NCI-H1694 (cell line): ENCODE results near the gene NDUFAF8.
A peak's percentile ranks its signal among the peaks of the same experiment; 100 is the strongest.
"Not testable (repeated sequence)": the region's sequence is repeated elsewhere in the genome, so short reads cannot be mapped to it uniquely, and the experiment has no call there.

Experiments used
- DNase-seq: peaks from one replicate; lab custom pipeline; 2025; lab: John Stamatoyannopoulos, UW

NDUFAF8 gene

DNA sequence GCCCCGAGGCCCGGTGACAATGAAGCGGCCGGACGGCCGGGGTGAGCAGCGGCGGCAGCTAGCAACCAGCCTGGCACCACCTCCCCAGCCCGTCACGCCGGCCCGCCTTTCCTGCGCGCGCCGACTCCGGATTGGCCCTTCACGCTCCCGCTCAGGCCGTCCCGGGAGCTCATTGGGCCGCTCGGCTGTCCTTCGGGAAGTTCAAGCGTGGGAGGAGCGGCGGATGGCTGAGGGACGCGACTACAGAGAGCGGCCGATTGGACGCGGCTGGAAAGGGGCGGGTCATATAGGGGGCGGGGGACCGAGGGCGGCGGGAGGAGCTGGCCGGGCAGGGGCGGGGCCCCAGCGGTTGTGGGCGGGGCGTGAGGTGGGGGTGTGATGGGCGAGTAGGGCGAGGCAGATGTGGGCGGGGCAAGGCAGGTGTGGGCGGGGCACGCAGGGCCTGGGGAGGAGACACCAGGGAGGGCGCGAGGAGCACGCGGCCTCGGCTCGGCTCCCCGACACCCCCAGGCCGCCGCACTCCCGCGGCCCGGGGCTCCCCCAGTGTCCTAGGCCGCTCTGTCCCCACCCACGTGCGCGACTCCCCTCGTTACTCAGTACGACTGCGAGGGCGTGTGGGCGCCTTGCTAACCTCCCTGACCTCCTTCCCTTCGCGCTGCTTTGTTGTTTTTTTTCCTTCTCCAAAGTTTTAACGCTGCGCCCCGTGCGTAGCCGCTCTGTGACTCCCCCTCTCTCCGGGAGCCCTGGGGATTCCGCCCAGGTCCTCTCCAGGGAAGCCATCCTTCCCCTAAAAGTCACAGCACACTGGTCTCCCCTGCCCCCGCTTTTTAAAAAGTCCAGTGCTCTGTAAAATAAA, 16.0 kb upstream of the NDUFAF8 start, which contains the start of gene CEP131:
TSS of gene CEP131 (minus strand) at position 60 of the 856 bp plus-strand sequence. CDS start 2,909 bp downstream, outside the sequence.
- DNase-seq, result peak; percentile 85

DNA sequence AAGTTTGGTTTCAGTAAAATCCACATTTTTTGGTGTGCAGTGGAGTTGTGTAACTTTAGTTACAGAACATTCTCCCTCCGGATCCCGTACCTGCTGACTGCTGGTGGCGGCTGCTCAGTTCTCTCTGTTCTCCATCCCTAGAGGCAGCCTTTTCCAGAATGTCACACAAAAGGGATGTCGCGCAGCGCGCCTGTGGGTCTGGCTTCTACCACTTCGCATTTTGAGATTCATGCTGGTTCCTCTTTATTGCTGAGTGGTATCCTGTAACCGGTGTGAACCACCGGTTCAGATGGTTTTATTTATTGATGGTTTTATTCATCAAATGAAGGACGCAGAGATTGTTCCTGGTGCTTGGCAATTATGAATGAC, 15.4 kb upstream of the NDUFAF8 start:
- DNase-seq, result no peak

DNA sequence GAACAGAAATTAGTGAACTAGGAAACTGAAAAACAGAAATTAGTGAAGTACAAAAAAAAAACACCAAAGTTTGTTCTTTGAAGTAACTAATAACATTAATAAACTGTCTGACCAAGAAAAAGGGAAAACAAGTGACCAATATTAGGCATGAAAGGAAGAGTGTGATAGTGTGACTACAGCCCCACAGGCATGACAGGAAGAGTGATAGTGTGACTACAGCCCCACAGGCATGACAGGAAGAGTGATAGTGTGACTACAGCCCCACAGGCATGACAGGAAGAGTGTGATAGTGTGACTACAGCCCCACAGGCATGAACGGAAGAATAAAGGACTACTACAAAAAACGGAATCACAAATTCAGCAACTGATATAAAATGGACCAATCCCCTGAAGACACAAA, 11.5 kb upstream of the NDUFAF8 start:
- not testable (repeated sequence) for DNase-seq

DNA sequence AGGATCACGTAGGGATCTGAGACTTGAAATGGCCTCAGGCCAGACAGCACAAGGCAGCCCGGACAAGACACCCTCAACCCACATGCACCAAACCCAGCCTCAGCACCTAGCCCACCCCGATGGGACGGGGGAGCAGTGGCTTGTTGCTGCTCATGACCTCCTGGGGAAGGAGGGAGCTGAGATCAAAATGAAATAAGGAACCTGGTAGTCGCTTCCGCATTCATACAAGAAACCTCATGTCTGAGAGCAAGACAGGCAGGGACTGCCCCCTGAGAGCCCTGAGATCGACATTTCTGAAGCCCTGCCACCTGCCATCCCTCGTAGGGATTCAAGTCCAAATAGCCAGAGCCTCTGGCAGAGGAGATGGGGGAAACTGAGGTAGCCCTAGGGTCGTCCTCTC, 10.7 kb upstream of the NDUFAF8 start:
- no peak for DNase-seq

DNA sequence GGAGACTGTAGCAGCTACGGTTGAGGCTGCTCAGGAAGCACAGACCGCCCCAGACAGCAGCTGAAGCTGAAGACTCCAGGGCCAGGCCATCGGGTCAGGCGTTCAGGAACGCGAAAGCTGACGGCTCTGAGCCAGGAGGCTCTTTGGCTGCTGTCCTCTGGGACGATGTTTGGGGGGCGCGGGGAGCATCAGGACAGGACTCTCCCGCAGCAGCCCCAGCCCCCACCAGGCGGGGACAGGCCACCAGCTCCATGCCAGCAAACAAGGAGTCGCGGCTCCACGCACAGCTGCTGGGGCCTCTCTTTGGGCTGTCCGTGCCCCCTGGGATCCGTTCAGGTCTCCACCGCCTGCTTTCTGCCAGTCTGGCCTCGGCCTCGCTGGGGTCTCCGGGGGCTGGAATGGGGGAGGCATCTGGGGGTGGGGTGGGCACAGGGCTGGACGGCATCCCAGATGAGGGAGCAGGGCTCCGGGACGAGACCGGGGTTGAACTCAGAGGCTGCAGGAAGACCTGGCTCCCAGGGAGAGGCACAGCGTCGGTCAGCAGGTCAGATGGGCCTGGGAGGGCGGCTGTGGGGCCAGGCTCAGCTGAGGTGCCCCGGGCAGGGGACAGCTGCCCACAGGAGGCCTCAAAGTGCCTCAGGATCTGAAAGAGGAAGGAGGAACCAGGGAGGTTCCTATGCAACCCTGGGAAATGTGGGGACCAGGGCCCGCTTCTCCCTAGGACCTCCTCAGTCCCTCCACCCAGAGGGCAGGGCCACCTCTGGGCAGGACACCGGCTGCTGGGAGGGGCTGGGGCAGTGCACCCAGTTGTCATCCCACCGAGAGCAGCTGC, 10.1 kb upstream of the NDUFAF8 start:
- DNase-seq, result no peak

GRCh38 chr17:81229666-81229920, 9.5 kb upstream of the NDUFAF8 start:
- no peak for DNase-seq

- no peak for DNase-seq
Observed at GRCh38 chr17:81230043-81230820, 8.9 kb upstream of the NDUFAF8 start.

DNA sequence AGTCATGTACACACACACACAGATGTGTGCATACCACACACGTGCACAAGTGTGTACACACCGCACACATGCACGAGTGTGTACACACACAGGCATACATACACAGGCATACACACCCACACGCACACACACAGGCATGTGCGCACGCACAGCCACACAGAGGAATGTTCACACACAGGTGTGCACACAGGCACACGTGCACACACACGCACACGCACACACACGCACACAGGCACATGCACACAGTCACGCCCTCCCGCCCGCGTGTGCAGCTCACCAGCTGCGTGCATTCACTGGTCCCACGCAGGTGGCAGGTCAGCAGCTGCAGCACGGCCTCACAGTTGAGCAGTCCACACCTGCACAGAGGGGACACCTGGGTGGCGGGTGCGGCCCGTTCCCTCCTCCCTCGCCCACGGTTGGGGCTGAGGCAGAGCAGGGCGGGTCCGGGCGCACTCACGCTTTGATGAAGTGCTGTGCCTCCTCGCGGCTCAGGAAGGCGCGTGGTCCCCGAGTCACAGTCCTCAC, 7.9 kb upstream of the NDUFAF8 start:
- no peak for DNase-seq

GRCh38 chr17:81231766-81232581, 7.1 kb upstream of the NDUFAF8 start:
- no peak for DNase-seq

DNA sequence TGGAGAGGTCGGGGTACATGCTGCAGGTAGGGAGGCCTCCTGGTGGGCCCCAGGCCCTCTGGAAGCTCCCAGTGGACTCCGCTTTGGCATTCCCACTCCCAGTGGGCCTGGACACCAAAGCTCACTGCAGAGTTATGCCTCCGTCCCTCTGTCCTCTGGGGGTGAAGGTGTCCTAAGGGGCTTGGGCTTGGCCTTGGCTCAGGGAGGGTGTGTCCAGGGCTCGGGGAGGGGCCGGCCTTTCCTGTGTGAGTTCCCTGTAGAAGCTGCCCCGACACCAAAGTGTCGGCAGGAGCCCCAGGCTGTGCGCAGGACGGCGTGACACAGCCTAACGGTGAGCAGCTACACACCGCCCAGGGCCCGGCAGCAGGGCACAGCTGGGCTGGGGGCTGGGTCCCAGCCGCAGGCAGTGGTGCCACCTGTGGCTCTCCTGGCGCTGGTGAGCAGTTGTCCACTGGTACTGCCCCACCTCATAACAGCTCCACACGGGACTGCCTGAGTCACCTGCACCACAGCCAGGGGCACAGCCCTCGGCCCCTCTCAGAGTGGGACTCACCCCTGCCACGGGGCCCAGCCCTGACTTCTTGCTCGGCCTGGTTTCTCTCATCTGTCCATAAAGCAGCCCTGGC, 6.4 kb upstream of the NDUFAF8 start:
- no peak for DNase-seq

GRCh38 chr17:81233316-81233715, 5.8 kb upstream of the NDUFAF8 start:
- no peak for DNase-seq

DNA sequence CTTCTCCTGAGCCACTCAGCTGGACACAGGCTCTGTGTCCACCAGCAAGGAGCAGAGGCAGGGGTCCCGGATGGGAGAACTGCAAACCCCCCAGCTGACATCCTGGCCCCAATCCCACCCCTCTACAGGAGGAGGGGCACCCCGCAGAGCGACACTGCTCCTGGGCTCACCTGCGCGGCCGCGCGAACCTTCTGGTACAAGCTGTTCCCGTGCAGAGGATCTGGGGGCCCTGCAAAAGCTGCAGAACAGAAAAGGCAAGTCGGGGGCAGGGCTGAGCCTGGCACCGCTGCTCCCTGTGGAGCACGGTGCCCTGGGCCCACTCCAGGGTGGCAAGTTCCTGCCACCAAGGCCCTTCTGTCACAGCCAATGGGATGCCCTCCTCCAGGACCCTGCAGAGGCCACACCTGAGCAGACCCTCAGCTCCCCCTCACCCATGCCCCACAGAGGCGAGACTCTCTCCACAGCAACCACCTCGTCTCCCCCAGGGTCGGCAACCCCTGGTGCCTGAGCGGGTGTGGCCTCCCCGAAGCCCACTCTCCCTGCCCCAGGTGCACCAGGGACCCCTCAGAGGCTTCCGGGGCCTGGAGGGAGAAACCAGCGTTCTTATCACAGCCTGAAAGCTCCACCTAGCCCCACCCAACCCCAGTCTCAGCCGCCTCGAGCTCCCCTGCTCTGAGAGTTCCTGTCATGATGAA, 5.2 kb upstream of the NDUFAF8 start:
- DNase-seq, result no peak

GRCh38 chr17:81234506-81234855, 4.6 kb upstream of the NDUFAF8 start:
- no peak for DNase-seq

DNA sequence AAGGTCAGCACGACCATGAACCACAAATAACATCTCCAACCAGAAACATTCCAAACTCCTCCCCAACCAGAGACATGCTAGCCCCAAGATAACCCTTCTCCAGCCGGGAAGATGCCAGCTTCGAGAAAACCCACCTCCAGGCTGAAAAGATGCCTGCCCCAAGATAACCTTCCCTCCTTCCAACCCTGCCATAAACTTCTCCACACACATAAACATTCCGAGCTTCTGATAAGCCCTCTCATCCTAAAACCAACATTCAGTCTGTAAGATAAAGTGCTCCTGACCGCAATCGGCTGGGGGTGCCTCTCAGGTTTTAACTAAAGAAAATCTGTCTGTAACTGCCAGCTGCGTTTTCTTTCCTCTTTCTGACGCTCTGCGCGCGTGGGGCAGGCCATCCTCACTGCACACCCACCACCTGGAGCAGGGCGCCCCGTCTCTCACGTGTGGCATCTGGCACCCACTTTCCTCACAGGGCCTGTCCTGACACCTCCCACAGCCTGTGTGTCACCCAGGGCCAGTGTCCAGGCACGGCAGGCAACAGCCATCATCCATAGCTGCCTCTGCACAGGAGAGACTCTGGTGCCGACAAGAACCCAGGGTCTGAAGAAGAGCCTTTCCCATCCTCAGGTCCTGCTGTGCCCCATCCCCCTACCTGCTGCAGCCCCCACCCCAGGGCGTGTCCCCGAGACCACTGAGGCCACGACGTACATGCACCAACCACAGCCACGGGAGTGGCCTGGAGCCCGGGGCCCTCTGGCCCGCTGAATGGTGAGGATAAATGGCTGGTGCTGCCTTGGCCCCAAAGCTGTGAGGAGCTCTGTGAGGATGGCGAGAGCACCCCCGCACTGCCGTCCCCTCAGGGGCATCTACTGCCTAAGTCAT, 3.9 kb upstream of the NDUFAF8 start:
- no peak for DNase-seq

GRCh38 chr17:81235822-81236740, 3.0 kb upstream of the NDUFAF8 start:
- DNase-seq, result no peak

DNA sequence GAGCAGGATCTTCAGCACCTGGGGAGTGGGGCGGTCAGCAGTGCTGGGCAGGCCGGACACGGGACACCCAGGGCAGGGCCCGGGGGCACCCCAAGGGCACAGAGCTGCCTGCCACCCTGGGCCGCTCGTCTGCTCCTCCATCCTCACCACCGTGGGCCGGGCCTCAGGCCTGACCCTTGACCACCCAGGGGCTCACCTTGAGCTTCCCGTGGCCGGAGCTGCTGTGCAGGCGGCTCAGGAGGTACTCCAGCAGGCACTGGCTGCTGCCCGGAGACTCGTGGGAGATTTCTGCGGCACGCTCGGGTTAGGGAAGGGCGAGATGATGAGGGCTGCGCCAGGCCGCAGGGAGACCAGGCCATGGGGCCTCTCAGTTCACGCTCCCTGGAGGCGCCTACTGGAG, 2.3 kb upstream of the NDUFAF8 start:
- no peak for DNase-seq

GRCh38 chr17:81237591-81238489, 1.3 kb upstream of the NDUFAF8 start:
- no peak for DNase-seq

DNA sequence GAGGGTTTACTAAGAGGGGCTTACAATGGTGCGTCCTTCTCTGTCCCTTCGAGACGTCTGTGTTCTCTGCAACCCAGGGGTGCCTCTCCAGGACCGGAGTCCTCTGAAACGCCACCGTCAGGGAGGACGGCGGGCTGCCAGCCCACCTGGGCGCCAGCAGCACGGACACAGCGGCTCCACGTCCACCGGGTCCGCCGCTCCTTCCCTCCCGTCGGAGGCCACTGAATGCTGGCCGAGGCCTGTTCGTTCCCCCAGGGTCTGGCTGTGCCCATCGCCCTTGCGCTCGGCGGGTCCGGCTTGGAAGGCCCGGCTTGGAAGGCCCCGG, 666 bp upstream of the NDUFAF8 start:
- no peak for DNase-seq
